ENCODE measurements around the gene CAST. TPM values are rescaled to one million over a fixed set of nuclear protein-coding genes. Genes with fewer than 3 reads are reported as not detected.

CAST gene
- total and polyA plus RNA-seq, 4 donors: 101 to 307 (median 212) TPM

DNA sequence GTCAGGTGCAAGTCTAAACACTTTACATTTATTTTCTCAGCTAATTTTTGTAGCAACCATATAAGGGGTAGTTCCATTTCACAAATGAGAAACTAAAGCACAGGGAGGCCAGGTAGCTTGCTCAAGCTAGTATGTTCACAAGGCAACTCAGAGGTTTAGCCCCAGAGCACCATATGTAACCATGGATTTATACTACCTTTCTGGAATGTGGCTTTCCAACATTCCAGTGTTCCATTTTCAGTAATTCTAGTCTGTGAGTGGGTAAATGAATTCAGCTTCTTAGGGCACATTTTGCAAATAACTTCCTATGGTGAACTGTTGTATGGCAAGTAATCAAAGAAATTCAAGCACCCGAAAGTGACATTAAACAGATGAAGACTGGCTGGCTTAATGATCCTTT lies 25.0 kb upstream of the CAST start:
- Histone ChIP-seq H3K4me3 (ENCODE audit: low read length in 2 of 2) (no peak overlapping the region), H3K36me3 (ENCODE audit: control insufficient read depth in 1 of 2, insufficient read depth in 2 of 2, low read length in 1 of 2) (no peaks in the 10 kb centered on the region), H3K27ac (ENCODE audit: low read depth in 1 of 2, low read length in 2 of 2) (no peak overlapping the region), H3K9me3 (ENCODE audit: control insufficient read depth, low read length) (no peaks in the 10 kb centered on the region), H3K4me1 (ENCODE audit: control insufficient read depth in 1 of 2, insufficient read depth in 2 of 2, low read length in 2 of 2) (no peaks in the 10 kb centered on the region), H3K27me3 (ENCODE audit: control insufficient read depth in 1 of 2, insufficient read depth in 2 of 2, low read length in 1 of 2) (no peaks in the 10 kb centered on the region)
- WGBS, 2 donors: 90 to 96% methylated on average over 1 of the region's 1 CpG
- DNase-seq (no peak), ATAC-seq (ENCODE audit: low FRiP score) (no peak)
- intact Hi-C loops (cut with DNase I): no loop called here

DNA sequence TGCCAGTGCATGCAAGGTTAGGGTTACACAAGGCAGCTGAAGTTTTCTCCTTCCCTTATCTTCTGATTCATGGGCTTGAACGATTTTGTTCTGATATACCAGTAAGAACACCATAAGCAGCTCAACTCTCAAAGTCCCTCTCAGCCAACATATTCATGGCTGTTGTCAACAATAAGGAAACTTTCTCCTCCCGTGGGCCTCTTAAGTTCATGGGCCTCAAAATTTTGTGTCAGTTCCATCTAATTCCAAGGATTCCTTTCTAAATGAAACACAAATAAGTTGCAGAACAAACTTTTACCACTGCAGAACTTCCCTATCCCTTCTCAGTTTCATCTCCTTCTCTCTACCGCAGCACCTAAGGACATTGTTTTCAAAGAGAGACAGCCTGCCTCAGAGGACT lies 23.6 kb upstream of the CAST start:
- ATAC-seq (ENCODE audit: low FRiP score): no peak
- Histone ChIP-seq H3K36me3 (ENCODE audit: control insufficient read depth in 1 of 2, insufficient read depth in 2 of 2, low read length in 1 of 2) (no peaks in the 10 kb centered on the region), H3K27me3 (ENCODE audit: control insufficient read depth in 1 of 2, insufficient read depth in 2 of 2, low read length in 1 of 2) (no peaks in the 10 kb centered on the region), H3K9me3 (ENCODE audit: control insufficient read depth, low read length) (no peaks in the 10 kb centered on the region), H3K4me1 (ENCODE audit: control insufficient read depth in 1 of 2, insufficient read depth in 2 of 2, low read length in 2 of 2) (no peaks in the 10 kb centered on the region), H3K4me3 (ENCODE audit: low read length in 2 of 2) (no peak overlapping the region), H3K27ac (ENCODE audit: low read depth in 1 of 2, low read length in 2 of 2) (no peak overlapping the region)
- WGBS, 2 donors: 55 to 59% methylated on average over 3 of the region's 3 CpGs
- no peak for DNase-seq
- intact Hi-C loops (cut with DNase I): no loop called here

DNA sequence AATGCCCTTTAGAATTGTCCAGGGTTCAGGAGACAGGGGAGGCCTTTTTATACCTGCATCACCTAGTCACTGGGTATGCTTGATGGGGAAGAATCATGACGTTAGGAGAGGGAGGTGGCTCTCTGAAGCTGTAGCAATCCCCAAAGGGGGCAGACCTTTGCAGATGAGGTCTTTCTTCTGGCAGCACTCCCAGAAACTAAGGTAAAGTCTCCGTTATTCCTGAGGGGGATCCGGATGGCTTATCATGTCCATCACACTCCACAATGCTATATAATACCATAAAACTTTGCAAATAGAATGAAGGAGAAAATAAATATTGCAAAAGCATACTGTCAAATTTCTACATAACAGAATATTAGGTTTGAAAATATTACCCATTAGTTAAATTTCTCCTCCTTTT lies 21.5 kb upstream of the CAST start:
- DNase-seq (no peak), ATAC-seq (ENCODE audit: low FRiP score) (no peak)
- Histone ChIP-seq H3K4me3 (ENCODE audit: low read length in 2 of 2) (no peak overlapping the region), H3K27me3 (ENCODE audit: control insufficient read depth in 1 of 2, insufficient read depth in 2 of 2, low read length in 1 of 2) (no peaks in the 10 kb centered on the region), H3K36me3 (ENCODE audit: control insufficient read depth in 1 of 2, insufficient read depth in 2 of 2, low read length in 1 of 2) (no peaks in the 10 kb centered on the region), H3K9me3 (ENCODE audit: control insufficient read depth, low read length) (no peaks in the 10 kb centered on the region), H3K27ac (ENCODE audit: low read depth in 1 of 2, low read length in 2 of 2) (no peak overlapping the region), H3K4me1 (ENCODE audit: control insufficient read depth in 1 of 2, insufficient read depth in 2 of 2, low read length in 2 of 2) (no peaks in the 10 kb centered on the region)
- WGBS, 2 donors: 43 to 49% methylated on average over 3 of the region's 3 CpGs
- intact Hi-C loops (cut with DNase I): no loop called here

DNA sequence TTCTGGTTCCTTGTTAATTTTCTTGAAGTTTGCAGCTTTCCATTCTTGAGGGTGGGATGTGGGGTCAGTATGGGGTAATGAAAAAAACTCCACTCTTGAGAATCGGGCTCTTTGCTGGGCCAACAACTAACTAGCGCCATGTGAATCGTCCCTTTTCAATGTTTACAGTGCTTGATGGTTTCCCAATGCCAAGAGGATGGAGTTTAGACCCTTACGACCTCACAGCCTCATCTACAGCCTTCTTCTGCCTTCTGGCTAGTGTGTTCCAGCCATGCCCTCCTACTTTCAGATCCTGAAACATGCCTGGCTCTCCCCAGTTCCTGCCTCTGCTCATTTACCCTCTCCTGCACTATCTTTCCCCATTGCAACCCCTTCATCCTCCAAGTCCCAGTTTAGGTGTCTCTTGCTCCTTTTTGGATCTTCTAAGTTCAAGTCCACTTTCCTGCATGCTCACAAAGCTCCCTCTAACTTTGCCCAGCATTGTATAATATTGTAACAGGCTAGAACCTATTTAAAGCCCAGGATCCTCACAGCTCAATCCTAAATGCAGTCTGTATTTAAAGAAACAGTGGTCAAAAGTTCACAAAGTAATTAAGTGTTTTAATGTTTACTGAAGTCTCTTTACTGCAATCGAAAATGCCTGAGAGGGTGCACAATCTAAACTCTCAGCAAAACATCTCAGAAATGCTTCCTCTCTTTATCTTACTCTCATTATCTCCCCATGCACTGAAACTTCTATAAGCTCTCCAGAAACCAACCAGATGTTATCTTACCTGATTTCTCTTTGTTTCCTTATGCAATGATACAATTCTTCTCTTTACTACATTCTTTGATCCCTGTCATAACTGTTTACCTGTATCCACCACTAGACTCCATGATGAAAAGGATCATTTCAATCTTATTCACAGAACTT lies 20.6 kb upstream of the CAST start:
- H3K27me3 ChIP-seq (ENCODE audit: control insufficient read depth in 1 of 2, insufficient read depth in 2 of 2, low read length in 1 of 2): no peaks in the 10 kb centered on the region
- H3K9me3 ChIP-seq (ENCODE audit: control insufficient read depth, low read length): no peaks in the 10 kb centered on the region
- no peak overlapping the region for H3K27ac ChIP-seq (ENCODE audit: low read depth in 1 of 2, low read length in 2 of 2)
- no peaks in the 10 kb centered on the region for H3K36me3 ChIP-seq (ENCODE audit: control insufficient read depth in 1 of 2, insufficient read depth in 2 of 2, low read length in 1 of 2)
- no peak overlapping the region for H3K4me3 ChIP-seq (ENCODE audit: low read length in 2 of 2)
- intact Hi-C loops (cut with DNase I): no loop called here
- 62 to 64% methylated on average over 5 of the region's 5 CpGs for WGBS, 2 donors
- ATAC-seq (ENCODE audit: low FRiP score) (no peak), DNase-seq (no peak)
- H3K4me1 ChIP-seq (ENCODE audit: control insufficient read depth in 1 of 2, insufficient read depth in 2 of 2, low read length in 2 of 2): no peaks in the 10 kb centered on the region

DNA sequence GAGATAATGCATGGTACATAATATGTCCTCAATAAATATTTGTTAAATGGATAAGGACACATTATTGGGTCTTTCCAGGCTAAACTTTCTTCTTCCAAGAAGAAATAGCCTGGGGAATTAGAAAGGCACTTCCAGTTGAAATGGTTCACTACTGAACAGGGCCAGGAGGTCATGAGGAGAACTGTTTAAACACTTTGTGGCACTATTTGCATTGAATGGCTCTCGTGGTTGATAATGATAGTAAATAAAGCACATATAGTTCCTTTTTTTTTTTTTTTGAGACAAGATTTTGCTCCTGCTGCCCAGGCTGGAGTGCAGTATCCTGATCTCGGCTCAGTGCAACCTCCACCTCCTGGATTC lies 19.9 kb upstream of the CAST start:
- no peaks in the 10 kb centered on the region for H3K4me1 ChIP-seq (ENCODE audit: control insufficient read depth in 1 of 2, insufficient read depth in 2 of 2, low read length in 2 of 2)
- intact Hi-C loops (cut with DNase I): no loop called here
- no peaks in the 10 kb centered on the region for H3K9me3 ChIP-seq (ENCODE audit: control insufficient read depth, low read length)
- no peak overlapping the region for H3K27ac ChIP-seq (ENCODE audit: low read depth in 1 of 2, low read length in 2 of 2)
- 90 to 93% methylated on average over 2 of the region's 2 CpGs for WGBS, 2 donors
- ATAC-seq (ENCODE audit: low FRiP score) (no peak), DNase-seq (no peak)
- H3K27me3 ChIP-seq (ENCODE audit: control insufficient read depth in 1 of 2, insufficient read depth in 2 of 2, low read length in 1 of 2): no peaks in the 10 kb centered on the region
- H3K36me3 ChIP-seq (ENCODE audit: control insufficient read depth in 1 of 2, insufficient read depth in 2 of 2, low read length in 1 of 2): no peaks in the 10 kb centered on the region
- H3K4me3 ChIP-seq (ENCODE audit: low read length in 2 of 2): no peak overlapping the region

DNA sequence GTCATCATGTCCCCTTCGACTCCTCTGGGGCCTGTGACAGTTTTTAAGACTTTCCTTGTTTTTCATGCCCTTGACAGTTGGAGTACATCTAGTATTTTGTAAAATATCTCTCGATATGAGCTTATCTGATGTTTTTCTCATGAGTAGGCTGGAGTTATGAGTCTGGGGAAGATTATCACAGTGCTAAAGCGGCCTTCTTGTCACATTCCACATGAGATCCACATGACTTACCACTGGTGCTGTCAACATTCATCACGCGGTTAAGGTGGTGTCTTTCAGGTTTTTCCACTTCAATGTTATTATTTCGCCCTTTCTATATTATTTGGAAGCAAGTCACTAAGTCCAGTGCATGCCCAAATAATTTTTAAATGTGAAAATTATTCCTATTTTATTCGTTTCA lies 17.1 kb upstream of the CAST start:
- DNase-seq (no peak), ATAC-seq (ENCODE audit: low FRiP score) (no peak)

DNA sequence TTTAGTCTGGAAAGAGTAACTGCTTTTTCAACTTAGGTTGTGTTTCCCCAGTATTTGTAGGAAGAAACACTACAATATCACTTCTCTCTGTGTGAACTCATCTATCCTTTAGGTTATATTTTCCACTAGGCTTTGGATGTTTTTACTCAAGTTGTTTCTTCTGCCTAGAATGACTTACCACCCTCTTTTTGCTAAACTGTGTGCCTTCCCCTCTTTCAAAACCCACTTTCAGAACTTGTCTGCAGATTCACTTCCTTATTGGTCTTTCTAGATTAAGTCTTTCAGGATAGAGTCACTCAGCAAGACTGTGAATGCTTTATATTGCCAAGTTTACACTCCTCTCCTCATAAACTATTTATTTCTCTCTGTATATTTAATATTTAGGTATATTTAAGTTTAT lies 14.2 kb upstream of the CAST start:
- intact Hi-C loops (cut with DNase I): no loop called here
- no peaks in the 10 kb centered on the region for H3K27me3 ChIP-seq (ENCODE audit: control insufficient read depth in 1 of 2, insufficient read depth in 2 of 2, low read length in 1 of 2)
- no peaks in the 10 kb centered on the region for H3K4me1 ChIP-seq (ENCODE audit: control insufficient read depth in 1 of 2, insufficient read depth in 2 of 2, low read length in 2 of 2)
- H3K4me3 ChIP-seq (ENCODE audit: low read length in 2 of 2): no peak overlapping the region
- no peaks in the 10 kb centered on the region for H3K9me3 ChIP-seq (ENCODE audit: control insufficient read depth, low read length)
- no peak for ATAC-seq (ENCODE audit: low FRiP score)
- no peak for DNase-seq
- H3K27ac ChIP-seq (ENCODE audit: low read depth in 1 of 2, low read length in 2 of 2): no peak overlapping the region
- no peaks in the 10 kb centered on the region for H3K36me3 ChIP-seq (ENCODE audit: control insufficient read depth in 1 of 2, insufficient read depth in 2 of 2, low read length in 1 of 2)

More for the DNA sequence above, 17.1 kb upstream of the CAST start:
- 81 to 83% methylated on average over 7 of the region's 7 CpGs for WGBS, 2 donors
- Histone ChIP-seq H3K27me3 (ENCODE audit: control insufficient read depth in 1 of 2, insufficient read depth in 2 of 2, low read length in 1 of 2) (no peaks in the 10 kb centered on the region), H3K9me3 (ENCODE audit: control insufficient read depth, low read length) (no peaks in the 10 kb centered on the region), H3K4me3 (ENCODE audit: low read length in 2 of 2) (no peak overlapping the region), H3K36me3 (ENCODE audit: control insufficient read depth in 1 of 2, insufficient read depth in 2 of 2, low read length in 1 of 2) (no peaks in the 10 kb centered on the region), H3K27ac (ENCODE audit: low read depth in 1 of 2, low read length in 2 of 2) (no peak overlapping the region), H3K4me1 (ENCODE audit: control insufficient read depth in 1 of 2, insufficient read depth in 2 of 2, low read length in 2 of 2) (no peaks in the 10 kb centered on the region)
- intact Hi-C loops (cut with DNase I): no loop called here

DNA sequence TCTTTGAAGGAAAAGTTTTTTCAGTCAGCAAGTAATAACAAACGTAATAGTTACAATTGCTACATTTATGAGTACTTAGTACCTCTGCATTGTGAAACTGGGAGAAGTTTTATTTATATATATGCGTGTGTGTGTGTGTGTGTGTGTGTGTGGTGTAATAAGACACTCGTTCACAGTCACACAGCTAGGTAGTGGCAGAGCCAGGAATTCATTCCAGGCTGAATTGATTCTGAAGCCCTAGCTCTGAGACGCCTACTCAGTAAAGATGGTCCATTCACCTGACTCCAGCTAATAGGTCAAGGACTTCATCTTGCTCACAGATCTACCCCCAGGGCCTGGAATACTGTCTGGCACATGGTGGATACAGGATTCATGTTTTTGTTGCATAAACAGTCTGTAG lies 13.6 kb upstream of the CAST start:
- no peaks in the 10 kb centered on the region for H3K4me1 ChIP-seq (ENCODE audit: control insufficient read depth in 1 of 2, insufficient read depth in 2 of 2, low read length in 2 of 2)
- ATAC-seq (ENCODE audit: low FRiP score): no peak
- 70 to 80% methylated on average over 4 of the region's 4 CpGs for WGBS, 2 donors

DNA sequence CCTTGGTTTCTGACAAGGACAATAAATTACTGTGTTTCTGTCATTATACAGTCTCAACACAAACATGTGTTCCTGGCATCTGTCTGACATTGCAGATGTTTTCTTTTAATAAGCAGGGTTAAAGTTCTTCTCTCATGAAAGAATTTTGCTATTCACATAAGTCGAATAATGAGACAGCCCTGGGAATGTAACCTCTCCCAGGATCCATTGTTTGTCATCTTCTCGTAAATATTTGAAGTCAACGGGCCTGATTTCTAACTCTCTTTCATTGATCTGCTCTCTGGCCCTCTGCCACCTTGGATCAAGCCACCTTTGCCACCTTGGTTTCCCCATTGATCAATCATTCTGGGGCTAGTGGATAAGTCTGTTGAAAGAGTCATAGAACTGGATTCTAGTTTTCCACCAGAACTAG lies 12.9 kb upstream of the CAST start:
- ATAC-seq (ENCODE audit: low FRiP score) (no peak), DNase-seq (no peak)
- 87 to 88% methylated on average over 3 of the region's 3 CpGs for WGBS, 2 donors
- no peak overlapping the region for H3K27ac ChIP-seq (ENCODE audit: low read depth in 1 of 2, low read length in 2 of 2)
- intact Hi-C loops (cut with DNase I): no loop called here
- H3K36me3 ChIP-seq (ENCODE audit: control insufficient read depth in 1 of 2, insufficient read depth in 2 of 2, low read length in 1 of 2): no peaks in the 10 kb centered on the region
- no peaks in the 10 kb centered on the region for H3K27me3 ChIP-seq (ENCODE audit: control insufficient read depth in 1 of 2, insufficient read depth in 2 of 2, low read length in 1 of 2)
- no peaks in the 10 kb centered on the region for H3K9me3 ChIP-seq (ENCODE audit: control insufficient read depth, low read length)
- no peak overlapping the region for H3K4me3 ChIP-seq (ENCODE audit: low read length in 2 of 2)
- H3K4me1 ChIP-seq (ENCODE audit: control insufficient read depth in 1 of 2, insufficient read depth in 2 of 2, low read length in 2 of 2): no peaks in the 10 kb centered on the region

More for the DNA sequence above, 13.6 kb upstream of the CAST start:
- no peak for DNase-seq
- Histone ChIP-seq H3K4me3 (ENCODE audit: low read length in 2 of 2) (no peak overlapping the region), H3K27ac (ENCODE audit: low read depth in 1 of 2, low read length in 2 of 2) (no peak overlapping the region), H3K27me3 (ENCODE audit: control insufficient read depth in 1 of 2, insufficient read depth in 2 of 2, low read length in 1 of 2) (no peaks in the 10 kb centered on the region), H3K36me3 (ENCODE audit: control insufficient read depth in 1 of 2, insufficient read depth in 2 of 2, low read length in 1 of 2) (no peaks in the 10 kb centered on the region), H3K9me3 (ENCODE audit: control insufficient read depth, low read length) (no peaks in the 10 kb centered on the region)
- intact Hi-C loops (cut with DNase I): no loop called here

Measured in aorta (tissue), 5 donors.